AG04450 (cell line): ENCODE data around the gene NEURL2. TPM values are rescaled to one million over a fixed set of nuclear protein-coding genes. Genes with fewer than 3 reads are reported as not detected.

Experiments used
- CTCF ChIA-PET: fragments of 300-600, 350-600 bp; formaldehyde crosslinking; extraction: SDS; loops from one replicate; lab custom pipeline; 2022; ENCODE audit warnings: antibody characterized with exemption, inconsistent platforms; lab: Charles Lee
- POLR2A ChIA-PET: fragments of 350-600 bp; formaldehyde crosslinking; extraction: SDS; loops from one replicate; lab custom pipeline; 2021; ENCODE audit warnings: antibody characterized with exemption, inconsistent platforms; lab: Yijun Ruan, JAX
- DNase-seq: peaks from one replicate; pipeline ENCODE4 v3.0.0-alpha.2; 2011; ENCODE audit warnings: low read depth, low spot score
- H3K27ac ChIP-seq: one replicate; pipeline ENCODE4 v1.5.1; 2012; ENCODE audit warnings: low read depth, low read length, control low read depth
- H3K27me3 ChIP-seq: one replicate; pipeline ENCODE4 v1.6.0; 2012; ENCODE audit warnings: low read length; ENCODE audit not compliant: control insufficient read depth, insufficient read depth
- H3K4me3 ChIP-seq: 2 replicates; pipeline ENCODE4 v1.5.1; 2011; ENCODE audit warnings: mild to moderate bottlenecking, low read depth, low read length, control low read depth
- H3K9me3 ChIP-seq: 2 replicates; pipeline ENCODE4 v1.5.1; 2012; ENCODE audit warnings: low read length; ENCODE audit not compliant: control insufficient read depth, insufficient read depth
- polyA minus RNA-seq: library from RNA; depleted of rRNA, polyadenylated mRNA; stranded (reverse); fragments of >200 nt; gene quantifications from 2 replicates; pipeline ENCODE4 v1.2.3, GENCODE V29; 2011; rRNA and poly(A)+ RNA removed
- polyA plus RNA-seq: library from polyadenylated mRNA; depleted of rRNA; stranded (reverse); fragments of >200 nt; gene quantifications from 2 replicates; pipeline ENCODE4 v1.2.3, GENCODE V29; 2011; rRNA removed
- TF ChIP-seq, protein P1 (sequence below): IDR thresholded peaks from 2 replicates; pipeline ENCODE4 v1.5.1; 2011; ENCODE audit warnings: low read depth, low read length, control low read depth, inconsistent platforms

The NEURL2 gene, protein sequence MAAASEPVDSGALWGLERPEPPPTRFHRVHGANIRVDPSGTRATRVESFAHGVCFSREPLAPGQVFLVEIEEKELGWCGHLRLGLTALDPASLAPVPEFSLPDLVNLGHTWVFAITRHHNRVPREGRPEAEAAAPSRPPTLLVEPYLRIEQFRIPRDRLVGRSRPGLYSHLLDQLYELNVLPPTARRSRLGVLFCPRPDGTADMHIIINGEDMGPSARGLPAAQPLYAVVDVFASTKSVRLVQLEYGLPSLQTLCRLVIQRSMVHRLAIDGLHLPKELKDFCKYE
- polyA plus RNA-seq (1.1 and 1.9 TPM in 2 replicates), polyA minus RNA-seq (0.74 and 2.2 TPM in 2 replicates)

DNA sequence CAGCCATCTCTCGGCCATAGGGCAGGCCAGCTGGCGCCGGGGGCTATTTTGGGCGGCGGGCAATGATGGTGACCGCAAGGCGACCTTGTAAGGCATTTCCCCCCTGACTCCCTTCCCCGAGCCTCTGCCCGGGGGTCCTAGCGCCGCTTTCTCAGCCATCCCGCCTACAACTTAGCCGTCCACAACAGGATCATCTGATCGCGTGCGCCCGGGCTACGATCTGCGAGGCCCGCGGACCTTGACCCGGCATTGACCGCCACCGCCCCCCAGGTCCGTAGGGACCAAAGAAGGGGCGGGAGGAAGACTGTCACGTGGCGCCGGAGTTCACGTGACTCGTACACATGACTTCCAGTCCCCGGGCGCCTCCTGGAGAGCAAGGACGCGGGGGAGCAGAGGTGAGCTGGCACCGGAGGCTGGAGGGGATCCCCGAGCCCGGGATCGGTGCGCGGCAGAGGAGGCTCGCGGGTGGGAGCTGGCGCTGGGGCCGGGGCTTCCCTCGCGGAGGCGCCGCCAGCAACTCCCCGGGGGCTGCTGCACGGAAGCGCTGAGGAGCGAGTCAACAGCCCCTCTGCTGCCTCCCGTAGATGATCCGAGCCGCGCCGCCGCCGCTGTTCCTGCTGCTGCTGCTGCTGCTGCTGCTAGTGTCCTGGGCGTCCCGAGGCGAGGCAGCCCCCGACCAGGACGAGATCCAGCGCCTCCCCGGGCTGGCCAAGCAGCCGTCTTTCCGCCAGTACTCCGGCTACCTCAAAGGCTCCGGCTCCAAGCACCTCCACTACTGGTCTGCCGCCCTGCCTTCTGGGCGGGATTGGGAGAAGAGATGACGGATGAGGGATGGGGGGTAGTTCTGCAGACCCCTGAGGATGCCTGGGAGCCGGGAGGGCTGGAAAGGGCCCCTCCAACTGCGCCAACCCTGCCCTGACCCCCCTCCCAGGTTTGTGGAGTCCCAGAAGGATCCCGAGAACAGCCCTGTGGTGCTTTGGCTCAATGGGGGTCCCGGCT is at the start of gene NEURL2, which contains the start of gene CTSA:
TSS of gene NEURL2 (minus strand) at position 224 of the 999 bp plus-strand sequence. CDS start at position 7, 217 bp downstream.
TSS of gene CTSA (plus strand) at position 351 of the 999 bp plus-strand sequence. CDS start at position 585, 234 bp downstream.
- ChIA-PET CTCF (interaction anchor here (0.6 to 3.4 kb wide), 13 partner anchors 9 to 177 kb away, joined by 3 to 31 read pairs (median 3); partner anchors contain the start of gene ZSWIM1), POLR2A (interaction anchor here (0.7 to 2.8 kb wide), 9 partner anchors 10 to 80 kb away, joined by 3 to 21 read pairs (median 14); partner anchors contain the start of genes PCIF1, PLTP and ZSWIM1)
- peak; percentile 84 for DNase-seq
- H3K27me3 ChIP-seq, result no peaks in the 10 kb centered on the region
- no peaks in the 10 kb centered on the region; the same call in 1 of the 2 replicates for H3K9me3 ChIP-seq
- peak within 1 kb of the TSS; percentile 77 for H3K27ac ChIP-seq
- TF ChIP-seq, protein P1, sequence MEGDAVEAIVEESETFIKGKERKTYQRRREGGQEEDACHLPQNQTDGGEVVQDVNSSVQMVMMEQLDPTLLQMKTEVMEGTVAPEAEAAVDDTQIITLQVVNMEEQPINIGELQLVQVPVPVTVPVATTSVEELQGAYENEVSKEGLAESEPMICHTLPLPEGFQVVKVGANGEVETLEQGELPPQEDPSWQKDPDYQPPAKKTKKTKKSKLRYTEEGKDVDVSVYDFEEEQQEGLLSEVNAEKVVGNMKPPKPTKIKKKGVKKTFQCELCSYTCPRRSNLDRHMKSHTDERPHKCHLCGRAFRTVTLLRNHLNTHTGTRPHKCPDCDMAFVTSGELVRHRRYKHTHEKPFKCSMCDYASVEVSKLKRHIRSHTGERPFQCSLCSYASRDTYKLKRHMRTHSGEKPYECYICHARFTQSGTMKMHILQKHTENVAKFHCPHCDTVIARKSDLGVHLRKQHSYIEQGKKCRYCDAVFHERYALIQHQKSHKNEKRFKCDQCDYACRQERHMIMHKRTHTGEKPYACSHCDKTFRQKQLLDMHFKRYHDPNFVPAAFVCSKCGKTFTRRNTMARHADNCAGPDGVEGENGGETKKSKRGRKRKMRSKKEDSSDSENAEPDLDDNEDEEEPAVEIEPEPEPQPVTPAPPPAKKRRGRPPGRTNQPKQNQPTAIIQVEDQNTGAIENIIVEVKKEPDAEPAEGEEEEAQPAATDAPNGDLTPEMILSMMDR, result no peak
- H3K4me3 ChIP-seq, result peak within 1 kb of the TSS; percentile 79

DNA sequence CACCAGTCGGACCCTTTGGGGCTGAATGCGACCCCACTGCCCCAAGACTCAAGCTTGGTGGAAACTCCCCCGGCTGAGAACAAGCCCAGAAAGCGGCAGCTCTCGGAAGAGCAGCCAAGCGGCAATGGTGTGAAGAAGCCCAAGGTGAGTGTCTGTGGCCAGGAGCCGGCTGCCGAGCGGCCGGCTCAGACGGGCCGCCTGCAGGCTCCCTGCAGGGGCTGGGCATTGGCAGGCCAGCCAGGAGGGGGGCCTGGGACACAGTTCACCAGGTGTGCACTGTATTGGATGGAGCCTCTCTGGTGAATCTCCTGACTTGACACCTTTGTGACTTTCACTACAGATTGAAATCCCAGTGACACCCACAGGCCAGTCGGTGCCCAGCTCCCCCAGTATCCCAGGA is 49.5 kb upstream of the NEURL2 start:
- Histone ChIP-seq H3K9me3 (no peaks in the 10 kb centered on the region; the same call in 1 of the 2 replicates), H3K27me3 (no peaks in the 10 kb centered on the region), H3K27ac (no peak overlapping the region), H3K4me3 (no peak overlapping the region)
- no peak for DNase-seq
- CTCF ChIA-PET, result interaction anchor here (1.0 kb wide), 2 partner anchors 29 to 49 kb away, joined by 3 read pairs; no protein-coding TSS in a partner anchor
- POLR2A ChIA-PET, result interaction anchor here (1.2 kb wide), 1 partner anchor 29 kb away, joined by 3 read pairs; the partner anchor contains the start of gene PLTP
- TF ChIP-seq, protein P1, result no peak

DNA sequence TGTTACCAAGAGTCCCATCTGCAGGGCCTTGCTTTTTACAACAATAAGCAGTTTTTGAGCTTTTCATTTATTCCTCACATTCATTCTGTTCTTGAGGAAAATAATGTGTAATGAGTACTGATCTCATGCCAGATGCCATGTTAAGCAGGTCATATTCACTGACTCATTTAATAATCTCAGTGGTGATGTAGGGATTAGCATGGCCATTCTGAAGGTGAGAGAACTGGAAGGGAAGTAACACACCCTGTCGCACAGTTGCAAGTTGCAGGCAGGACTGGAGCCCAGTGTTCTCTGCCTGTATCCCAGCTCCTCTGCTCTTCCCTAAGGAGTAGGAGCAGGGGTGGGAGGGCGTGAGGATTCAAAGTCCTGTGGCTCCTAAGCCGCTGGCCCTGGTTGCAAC is 49.0 kb upstream of the NEURL2 start:
- TF ChIP-seq, protein P1, result no peak
- Histone ChIP-seq H3K27me3 (no peaks in the 10 kb centered on the region), H3K9me3 (no peaks in the 10 kb centered on the region), H3K27ac (no peak overlapping the region), H3K4me3 (no peak overlapping the region)
- ChIA-PET CTCF (interaction anchor here (1.0 kb wide), 2 partner anchors 30 to 48 kb away, joined by 3 read pairs; no protein-coding TSS in a partner anchor), POLR2A (interaction anchor here (1.2 kb wide), 1 partner anchor 29 kb away, joined by 3 read pairs; the partner anchor contains the start of gene PLTP)
- DNase-seq, result no peak

DNA sequence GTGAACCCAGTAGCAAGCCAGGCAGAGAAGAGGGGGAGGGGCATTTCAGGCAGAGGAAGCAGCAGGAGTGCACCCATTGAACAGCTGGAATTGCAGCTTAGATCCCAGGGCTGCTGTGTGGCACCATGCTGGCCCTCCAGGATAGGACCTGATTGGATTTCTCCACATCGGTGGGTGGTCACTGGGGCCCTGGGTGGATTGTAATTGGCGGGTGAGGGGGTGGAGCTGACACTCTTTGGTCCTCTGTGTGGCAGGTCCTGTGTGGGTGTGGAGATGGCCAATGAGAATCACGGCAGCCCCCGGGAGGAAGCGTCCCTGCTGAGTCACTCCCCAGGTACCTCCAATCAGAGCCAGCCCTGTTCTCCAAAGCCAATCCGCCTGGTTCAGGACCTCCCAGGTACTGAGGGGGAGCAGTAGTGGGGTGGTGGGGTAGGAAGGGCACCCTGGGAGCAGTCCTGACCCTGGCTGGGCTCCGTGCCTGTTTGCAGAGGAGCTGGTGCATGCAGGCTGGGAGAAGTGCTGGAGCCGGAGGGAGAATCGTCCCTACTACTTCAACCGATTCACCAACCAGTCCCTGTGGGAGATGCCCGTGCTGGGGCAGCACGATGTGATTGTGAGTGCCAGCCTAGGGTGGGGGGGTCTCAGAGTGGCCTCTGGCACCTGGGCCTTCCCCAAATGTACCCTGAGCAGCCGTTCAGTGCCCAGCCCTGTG is 47.9 kb upstream of the NEURL2 start:
- CTCF ChIA-PET, result interaction anchor here (2.1 to 3.1 kb wide), 2 partner anchors 31 to 140 kb away, joined by 9 to 28 read pairs; no protein-coding TSS in a partner anchor

More for the DNA sequence above, 47.9 kb upstream of the NEURL2 start:
- TF ChIP-seq, protein P1, result no peak
- POLR2A ChIA-PET, result no interaction called here
- no peak for DNase-seq
- no peaks in the 10 kb centered on the region; the same call in 1 of the 2 replicates for H3K9me3 ChIP-seq
- H3K4me3 ChIP-seq, result no peak overlapping the region
- H3K27ac ChIP-seq, result no peak overlapping the region
- no peaks in the 10 kb centered on the region for H3K27me3 ChIP-seq
